ENCODE measurements around the gene MOCS1.

MOCS1 gene

GRCh38 chr6:39948199-39948791 is 14.0 kb upstream of the MOCS1 start:
- TF ChIP-seq, protein P1, sequence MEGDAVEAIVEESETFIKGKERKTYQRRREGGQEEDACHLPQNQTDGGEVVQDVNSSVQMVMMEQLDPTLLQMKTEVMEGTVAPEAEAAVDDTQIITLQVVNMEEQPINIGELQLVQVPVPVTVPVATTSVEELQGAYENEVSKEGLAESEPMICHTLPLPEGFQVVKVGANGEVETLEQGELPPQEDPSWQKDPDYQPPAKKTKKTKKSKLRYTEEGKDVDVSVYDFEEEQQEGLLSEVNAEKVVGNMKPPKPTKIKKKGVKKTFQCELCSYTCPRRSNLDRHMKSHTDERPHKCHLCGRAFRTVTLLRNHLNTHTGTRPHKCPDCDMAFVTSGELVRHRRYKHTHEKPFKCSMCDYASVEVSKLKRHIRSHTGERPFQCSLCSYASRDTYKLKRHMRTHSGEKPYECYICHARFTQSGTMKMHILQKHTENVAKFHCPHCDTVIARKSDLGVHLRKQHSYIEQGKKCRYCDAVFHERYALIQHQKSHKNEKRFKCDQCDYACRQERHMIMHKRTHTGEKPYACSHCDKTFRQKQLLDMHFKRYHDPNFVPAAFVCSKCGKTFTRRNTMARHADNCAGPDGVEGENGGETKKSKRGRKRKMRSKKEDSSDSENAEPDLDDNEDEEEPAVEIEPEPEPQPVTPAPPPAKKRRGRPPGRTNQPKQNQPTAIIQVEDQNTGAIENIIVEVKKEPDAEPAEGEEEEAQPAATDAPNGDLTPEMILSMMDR (IDR thresholded peaks at IDR 0.05) = no peak
- intact Hi-C loops (cut with DNase I; ENCODE audit: low total_unique reads) = no loop called here
- Histone ChIP-seq H3K4me1 (peaks cover 0 to 25% (median 17%) of the 10 kb centered on the region in 4 donors), H3K27me3 (no peaks in the 10 kb centered on the region), H3K4me3 (no peak overlapping the region), H3K9me3 (no peaks in the 10 kb centered on the region), H3K27ac (no peak overlapping the region), H3K36me3 (no peaks in the 10 kb centered on the region)
- no peak for DNase-seq

DNA sequence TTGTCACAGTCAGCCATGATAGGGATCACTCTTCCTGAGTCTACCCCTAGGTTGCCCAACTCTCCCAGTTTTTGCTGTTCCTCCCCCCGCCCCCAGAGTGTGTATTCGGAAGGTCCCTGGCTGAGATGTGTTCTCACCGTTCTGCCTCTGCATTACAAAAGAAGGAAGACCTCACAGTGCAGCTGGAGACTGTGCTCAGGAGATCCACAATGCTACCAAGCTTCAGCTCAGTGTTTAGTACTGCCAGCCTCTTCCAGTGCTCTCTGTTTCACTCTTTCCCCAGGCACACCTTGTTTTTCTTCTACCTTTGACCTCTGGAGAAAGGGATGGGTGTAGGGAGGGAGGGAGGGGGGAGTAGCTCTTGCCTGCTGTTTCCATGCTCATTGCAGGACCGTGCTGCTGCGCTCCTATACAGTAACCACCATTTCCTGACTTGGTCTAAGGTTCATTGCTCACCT is 13.4 kb upstream of the MOCS1 start:
- DNase-seq = no peak
- Histone ChIP-seq H3K27ac (no peak overlapping the region), H3K9me3 (no peaks in the 10 kb centered on the region), H3K4me1 (peaks cover 0 to 18% (median 12%) of the 10 kb centered on the region in 4 donors), H3K27me3 (no peaks in the 10 kb centered on the region), H3K4me3 (no peak overlapping the region), H3K36me3 (no peaks in the 10 kb centered on the region)
- TF ChIP-seq, protein P1 (IDR thresholded peaks at IDR 0.05) = no peak
- intact Hi-C loops (cut with DNase I; ENCODE audit: low total_unique reads) = no loop called here

GRCh38 chr6:39945626-39946025 is 11.4 kb upstream of the MOCS1 start:
- intact Hi-C loops (cut with DNase I; ENCODE audit: low total_unique reads) = no loop called here
- no peak overlapping the region for H3K27ac ChIP-seq
- TF ChIP-seq, protein P1 (IDR thresholded peaks at IDR 0.05) = no peak
- H3K36me3 ChIP-seq = no peaks in the 10 kb centered on the region
- no peak overlapping the region for H3K4me3 ChIP-seq
- no peaks in the 10 kb centered on the region for H3K4me1 ChIP-seq
- H3K9me3 ChIP-seq = no peaks in the 10 kb centered on the region
- no peak for DNase-seq
- H3K27me3 ChIP-seq = no peaks in the 10 kb centered on the region

- Histone ChIP-seq H3K4me1 (no peaks in the 10 kb centered on the region), H3K36me3 (no peaks in the 10 kb centered on the region), H3K27me3 (no peaks in the 10 kb centered on the region), H3K4me3 (no peak overlapping the region), H3K27ac (no peak overlapping the region), H3K9me3 (no peaks in the 10 kb centered on the region)
- intact Hi-C loops (cut with DNase I; ENCODE audit: low total_unique reads) = no loop called here
- TF ChIP-seq, protein P1 (IDR thresholded peaks at IDR 0.05) = no peak
- no peak for DNase-seq
These were observed 8.8 kb upstream of the MOCS1 start for GRCh38 chr6:39942903-39943580.

GRCh38 chr6:39941820-39942219 is 7.6 kb upstream of the MOCS1 start:
- no peaks in the 10 kb centered on the region for H3K27me3 ChIP-seq
- H3K4me3 ChIP-seq = no peak overlapping the region
- intact Hi-C loops (cut with DNase I; ENCODE audit: low total_unique reads) = no loop called here
- H3K27ac ChIP-seq = no peak overlapping the region
- no peaks in the 10 kb centered on the region for H3K9me3 ChIP-seq
- no peaks in the 10 kb centered on the region for H3K36me3 ChIP-seq
- no peak for DNase-seq
- H3K4me1 ChIP-seq = no peaks in the 10 kb centered on the region
- TF ChIP-seq, protein P1 (IDR thresholded peaks at IDR 0.05) = no peak

Data from tibial artery (tissue), 4 donors.